Stimulated activated CD8-positive, alpha-beta memory T cell treated with anti-CD3 and anti-CD28 coated beads, Interleukin-12 subunit alpha, Interleukin-12 subunit beta, amount 100 ng/mL, for 4 hours (primary cell): ENCODE results near the gene SCLT1.

Source experiments
- DNase-seq: peaks from one replicate; pipeline ENCODE4 v3.0.0-alpha.2; 2020; ENCODE audit warnings: low read depth

SCLT1 gene

DNA sequence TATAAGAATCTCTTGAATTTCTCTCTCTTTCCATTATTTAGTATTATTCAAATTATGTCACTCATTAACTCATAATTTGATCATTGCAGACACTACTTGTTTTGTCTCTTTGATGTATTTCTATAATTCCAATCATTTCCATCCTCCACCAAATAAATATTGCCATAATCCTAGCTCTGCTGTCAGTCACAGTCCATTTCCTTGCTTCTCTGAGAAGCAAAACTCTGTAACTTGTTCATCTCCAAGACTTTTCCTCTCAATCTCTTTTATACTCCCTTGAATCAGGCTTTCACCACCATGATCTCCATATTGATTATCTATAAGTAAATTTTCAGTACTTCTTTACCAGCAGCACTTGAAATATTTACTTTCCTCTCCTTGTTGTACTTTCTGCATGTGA is 135.9 kb downstream of the SCLT1 start:
- DNase-seq, result no peak

DNA sequence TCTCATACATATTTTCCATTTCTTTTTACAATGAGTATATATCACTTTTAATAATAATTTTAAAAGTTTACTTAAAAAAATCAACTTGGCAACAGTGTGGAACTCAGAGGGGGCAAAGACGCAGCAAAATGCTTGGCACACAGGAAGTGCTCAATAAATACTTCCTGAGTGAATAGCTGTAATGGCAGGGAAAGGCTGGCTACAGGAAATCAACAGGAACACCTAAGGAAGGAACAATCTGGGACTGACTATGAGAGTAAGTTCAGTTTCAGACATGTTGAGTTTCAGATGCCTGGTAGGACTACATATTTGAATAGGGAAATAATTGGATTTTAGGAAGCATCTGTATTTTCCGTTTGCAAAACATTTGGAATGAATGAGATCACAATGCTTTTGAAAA is 137.6 kb downstream of the SCLT1 start:
- DNase-seq, result no peak

- DNase-seq, result no peak
Measured at GRCh38 chr4:128954941-128955340, 138.4 kb downstream of the SCLT1 start.

GRCh38 chr4:128951316-128951715 is 142.0 kb downstream of the SCLT1 start:
- no peak for DNase-seq

DNA sequence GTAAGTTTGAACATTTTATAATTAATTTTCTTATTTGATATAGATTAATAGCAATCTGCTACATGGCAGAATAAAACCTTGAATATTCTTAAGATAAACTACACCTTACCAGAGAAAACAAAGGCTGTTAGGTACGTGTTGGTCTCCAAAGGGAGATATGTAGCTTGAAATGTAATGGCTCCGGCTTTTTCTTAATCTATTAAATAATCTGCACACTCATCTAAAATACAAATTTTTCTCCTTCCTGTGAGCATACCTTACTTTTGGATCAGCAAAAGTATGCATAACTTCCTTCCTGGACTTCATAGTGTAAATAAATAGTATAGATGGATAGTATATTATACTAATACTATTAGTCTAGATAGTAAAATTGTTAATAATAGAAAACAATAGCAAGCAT is 142.5 kb downstream of the SCLT1 start:
- DNase-seq, result no peak

- no peak for DNase-seq
Measured at GRCh38 chr4:128946916-128947315, 146.4 kb downstream of the SCLT1 start.

GRCh38 chr4:128942607-128943006 is 150.7 kb downstream of the SCLT1 start:
- no peak for DNase-seq

DNA sequence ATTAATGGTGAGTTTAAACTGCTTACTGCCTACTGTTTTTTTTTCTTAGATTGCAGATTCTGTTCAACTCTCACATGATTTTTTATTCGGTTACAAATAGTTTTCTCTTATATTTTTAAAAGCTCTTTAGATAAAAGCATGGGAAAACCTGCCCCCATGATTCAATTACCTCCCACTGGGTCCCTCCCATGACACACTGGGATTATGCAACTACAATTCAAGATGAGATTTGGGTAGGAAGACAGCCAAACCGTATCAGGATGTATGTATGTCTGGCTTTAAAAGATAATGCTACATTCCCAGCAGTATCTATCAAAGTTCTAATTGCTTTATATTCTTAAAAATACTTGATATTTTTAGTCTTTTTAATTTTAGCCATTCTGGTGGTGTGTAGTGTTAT is 152.4 kb downstream of the SCLT1 start:
- DNase-seq, result no peak

DNA sequence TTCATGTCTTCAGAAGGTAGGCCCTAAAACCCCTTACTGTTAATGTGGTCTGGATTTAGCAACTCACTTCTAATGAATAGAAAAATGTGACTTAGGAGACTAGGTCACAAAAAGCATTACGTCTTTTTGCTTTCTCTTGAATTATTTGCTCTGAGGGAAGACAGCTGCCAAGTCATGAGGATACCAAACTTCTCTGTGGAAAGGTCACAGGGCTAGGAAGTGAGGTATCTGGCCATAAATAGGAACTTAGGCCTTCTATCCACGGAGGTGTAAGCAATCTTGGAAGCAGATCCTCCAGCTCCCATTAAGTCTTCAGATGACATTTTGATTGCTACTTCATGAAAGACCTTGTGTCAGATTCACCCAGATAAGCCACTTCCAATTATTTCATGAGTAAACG is 163.3 kb downstream of the SCLT1 start:
- DNase-seq, result no peak

DNA sequence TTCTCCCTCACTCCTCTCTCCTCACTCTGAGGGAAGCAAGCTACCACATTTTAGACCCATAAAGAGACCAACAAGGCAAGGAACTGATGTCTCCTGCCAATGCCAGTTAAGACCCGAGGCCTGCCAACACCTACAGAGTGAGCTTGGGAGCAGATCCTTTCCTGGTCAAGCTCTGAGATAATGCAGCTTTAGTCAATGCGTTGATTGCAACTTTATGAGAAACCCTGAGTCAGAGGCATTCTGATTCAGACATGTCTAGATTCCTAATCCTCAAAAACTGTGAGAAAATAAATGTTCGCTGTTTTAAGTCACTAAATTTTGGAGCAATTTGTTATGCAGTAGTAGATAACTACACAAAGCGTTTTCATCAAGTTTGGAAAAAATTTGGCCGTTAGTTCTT is 168.4 kb downstream of the SCLT1 start:
- no peak for DNase-seq

GRCh38 chr4:128921954-128922353 is 171.4 kb downstream of the SCLT1 start:
- no peak for DNase-seq

DNA sequence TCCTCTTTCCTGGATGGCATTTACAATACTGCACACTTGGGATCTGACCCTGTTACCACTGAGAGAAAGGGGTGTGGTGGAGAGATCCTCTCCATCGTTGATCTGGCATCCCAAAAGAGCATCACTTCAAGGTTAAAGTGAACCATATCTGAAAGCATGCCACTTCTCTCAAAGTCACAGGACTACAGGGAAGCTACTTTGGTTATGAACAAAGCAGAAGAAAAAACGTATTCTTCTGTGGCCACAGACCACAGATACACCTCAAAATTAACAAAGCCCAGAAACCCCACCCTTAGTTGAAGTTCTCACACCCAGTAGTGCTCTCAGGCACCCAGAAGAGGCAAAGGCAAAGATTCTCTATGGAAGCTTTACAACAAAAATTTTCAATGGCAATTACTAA is 175.6 kb downstream of the SCLT1 start:
- DNase-seq, result no peak

DNA sequence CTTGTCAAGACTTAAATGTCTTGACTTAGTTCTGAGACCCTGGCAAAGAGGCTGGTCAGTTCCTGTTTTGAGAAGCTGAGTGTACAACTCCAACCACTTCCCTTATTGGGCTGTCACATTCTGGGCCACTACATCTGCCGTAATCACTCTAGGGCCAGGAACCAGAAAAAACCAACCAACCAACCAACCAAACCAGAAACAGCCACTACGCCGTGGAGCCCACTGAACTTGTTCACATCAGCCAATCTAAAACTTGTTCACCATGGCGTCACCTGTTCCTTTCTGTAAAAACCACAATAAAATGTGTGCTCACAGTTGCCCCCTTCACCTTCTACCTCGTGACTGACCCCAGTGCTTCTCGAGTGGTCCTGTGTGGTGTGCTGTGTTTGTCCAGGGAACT is 176.5 kb downstream of the SCLT1 start:
- no peak for DNase-seq

DNA sequence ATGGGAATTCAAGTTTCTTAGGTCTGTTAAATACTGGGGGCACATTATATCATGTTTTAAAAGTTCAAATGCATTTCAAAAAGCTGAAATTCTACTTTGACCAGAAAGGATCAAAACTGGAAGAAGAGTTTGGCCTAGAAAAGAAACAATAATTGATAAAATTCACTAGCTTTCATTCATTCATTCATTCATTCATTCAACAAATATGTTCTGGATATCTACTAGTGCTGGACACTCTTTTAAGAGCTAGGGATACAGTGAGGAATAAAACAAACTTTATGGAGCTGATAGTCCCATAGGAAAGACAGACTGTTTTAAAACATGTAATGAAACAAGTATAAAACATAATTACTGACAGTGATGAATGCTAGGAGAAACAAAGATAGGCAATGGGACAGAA is 177.8 kb downstream of the SCLT1 start:
- DNase-seq, result no peak

DNA sequence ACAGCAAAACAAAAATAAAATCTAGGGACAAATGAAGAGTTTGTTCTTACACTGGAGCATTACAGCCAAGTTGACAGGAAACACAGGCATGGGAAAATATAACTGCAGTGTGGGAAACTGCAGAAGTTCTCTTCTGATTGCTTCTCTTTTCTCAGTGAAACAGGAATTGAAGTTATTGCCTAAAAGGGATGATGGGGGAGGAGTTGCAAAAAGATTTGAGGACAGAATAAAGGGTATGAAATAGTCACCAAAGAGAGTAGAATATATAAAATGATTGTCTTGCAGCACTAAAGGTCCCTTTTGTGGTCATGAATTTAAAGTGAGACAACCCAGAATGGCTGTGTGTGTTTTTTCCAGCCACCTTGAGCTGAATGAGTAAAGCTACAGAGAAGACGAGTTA is 180.1 kb downstream of the SCLT1 start:
- DNase-seq, result no peak

- no peak for DNase-seq
Measured at GRCh38 chr4:128908735-128909134, 184.6 kb downstream of the SCLT1 start.

DNA sequence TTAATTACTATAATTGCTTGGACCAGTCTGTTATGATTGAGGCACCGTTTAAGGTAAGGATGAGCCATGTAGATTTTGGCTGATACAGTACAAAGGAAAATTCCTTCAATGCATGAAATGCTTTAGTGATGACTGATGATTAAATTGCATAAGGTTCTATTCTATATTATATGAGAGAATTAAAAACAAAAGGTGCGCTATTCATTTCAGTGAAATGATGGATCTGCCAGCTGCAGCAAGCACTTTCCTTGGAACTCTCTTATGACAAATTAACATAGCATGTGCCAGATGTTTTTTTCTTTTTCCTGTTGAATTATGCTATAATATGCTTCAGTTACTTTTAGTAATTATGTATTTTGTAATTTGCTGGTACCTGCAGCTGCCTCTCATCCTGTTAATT is 185.4 kb downstream of the SCLT1 start:
- no peak for DNase-seq

- no peak for DNase-seq
Measured at GRCh38 chr4:128906581-128906980, 186.8 kb downstream of the SCLT1 start.

- DNase-seq, result no peak
Measured at GRCh38 chr4:128904821-128905220, 188.5 kb downstream of the SCLT1 start.

DNA sequence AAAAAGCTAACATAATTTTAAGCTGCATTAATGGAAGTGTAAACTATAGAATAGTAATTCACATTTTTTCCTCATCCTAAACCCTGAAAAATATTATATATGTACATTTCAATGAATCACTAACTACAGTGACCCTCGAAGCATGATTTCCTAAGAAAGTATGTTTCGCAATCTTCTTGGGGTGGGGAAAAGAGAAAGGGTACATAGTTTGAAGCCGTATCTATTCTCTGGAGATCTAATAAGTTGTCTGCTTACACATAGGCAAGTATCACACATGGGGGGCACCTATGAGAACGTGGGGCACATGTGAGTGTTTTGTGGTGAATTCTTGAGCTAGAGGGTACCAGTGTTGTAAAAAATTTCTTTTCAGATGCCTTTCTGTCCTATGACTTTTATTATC is 212.7 kb downstream of the SCLT1 start:
- DNase-seq, result no peak

DNA sequence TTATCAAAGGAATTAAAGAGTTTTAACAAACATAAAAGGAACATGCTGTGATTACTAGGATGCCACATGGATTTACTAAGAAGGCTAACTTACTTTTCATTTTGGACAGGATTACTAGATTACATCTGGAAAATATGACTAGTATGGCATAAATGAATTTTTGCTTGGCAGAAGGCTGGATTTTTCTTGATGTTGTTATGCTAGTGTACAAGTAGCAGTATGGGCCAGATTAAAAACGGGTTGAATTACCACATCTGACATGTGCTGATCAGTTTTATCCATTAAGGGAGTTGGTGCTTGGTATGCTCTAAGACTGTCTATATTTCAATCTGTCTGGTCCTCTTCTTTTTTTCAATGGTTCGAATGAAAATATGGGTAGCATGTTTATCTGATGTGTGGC is 213.4 kb downstream of the SCLT1 start:
- no peak for DNase-seq

GRCh38 chr4:128879283-128879682 is 214.1 kb downstream of the SCLT1 start:
- no peak for DNase-seq

GRCh38 chr4:128877934-128878333 is 215.4 kb downstream of the SCLT1 start:
- DNase-seq, result no peak

- no peak for DNase-seq
Measured at GRCh38 chr4:128876200-128876599, 217.1 kb downstream of the SCLT1 start.

- no peak for DNase-seq
Measured at GRCh38 chr4:128871948-128872347, 221.4 kb downstream of the SCLT1 start.
